HepG2 (cell line): ENCODE results near the gene CYP4X1.
"Not testable (repeated sequence)": the region's sequence is repeated elsewhere in the genome, so short reads cannot be mapped to it uniquely, and the experiment has no call there.

Experiments used
- E2F1 ChIP-seq: sonication (generic); formaldehyde crosslinking; IDR thresholded peaks from 2 replicates; pipeline ENCODE4 v1.5.0; 2020; ENCODE audit warnings: missing genetic modification reagents
- ESRRA ChIP-seq: sonication (generic); formaldehyde crosslinking; IDR thresholded peaks from 2 replicates; pipeline ENCODE4 v1.5.1; 2020; ENCODE audit warnings: mild to moderate bottlenecking, low read depth, missing genetic modification reagents
- FOXA3 ChIP-seq: IDR thresholded peaks from 2 replicates; pipeline ENCODE4 v1.6.1; 2016; ENCODE audit warnings: missing genetic modification reagents, missing compliant biosample characterization
- HMGXB4 ChIP-seq, 2 experiments: sonication (generic) in 1 of 2; formaldehyde crosslinking in 1 of 2; IDR thresholded peaks; 2 replicates each; pipeline versions ENCODE4 v1.4.0 to v1.6.1; 2018 to 2020; ENCODE audit warnings: missing genetic modification reagents in 2 of 2, borderline replicate concordance in 1 of 2, low read depth in 1 of 2, mild to moderate bottlenecking in 1 of 2, missing biosample characterization in 1 of 2
- KLF16 ChIP-seq, 2 experiments: sonication (generic) in 1 of 2; formaldehyde crosslinking in 1 of 2; IDR thresholded peaks; 2 replicates each; pipeline versions ENCODE4 v1.6.1 to v1.8.0; 2016 to 2023; ENCODE audit warnings: missing genetic modification reagents in 2 of 2, missing compliant biosample characterization in 1 of 2
- POGZ ChIP-seq: sonication (generic); formaldehyde crosslinking; IDR thresholded peaks from 2 replicates; pipeline ENCODE4 v1.4.0; 2020; ENCODE audit warnings: mild to moderate bottlenecking, missing genetic modification reagents
- SMAD1 ChIP-seq: sonication (generic); formaldehyde crosslinking; IDR thresholded peaks from 2 replicates; pipeline ENCODE4 v1.4.0; 2020; ENCODE audit warnings: missing genetic modification reagents, low read depth, mild to moderate bottlenecking, borderline replicate concordance
- TCF7L2 ChIP-seq: IDR thresholded peaks from 2 replicates; pipeline ENCODE4 v1.6.1; 2011; ENCODE audit warnings: mild to moderate bottlenecking, low read depth, low read length, moderate library complexity
- ZC3H13 ChIP-seq: sonication (generic); formaldehyde crosslinking; IDR thresholded peaks from 2 replicates; pipeline ENCODE4 v1.8.1; 2023; ENCODE audit warnings: mild to moderate bottlenecking, missing genetic modification reagents, moderate library complexity

- TF ChIP-seq TCF7L2; SMAD1 (CRISPR knock-in tag); ESRRA; E2F1; HMGXB4 (CRISPR knock-in tag; IDR thresholded peaks at IDR 0.05; ENCODE audit: borderline replicate concordance in 1 of 2, low read depth in 1 of 2); ZC3H13; KLF16 (CRISPR knock-in tag; IDR thresholded peaks at IDR 0.05); FOXA3 (CRISPR knock-in tag); POGZ (CRISPR knock-in tag): not testable (repeated sequence)
Measured at GRCh38 chr1:46990541-46990940, 32.9 kb upstream of the CYP4X1 start.
